OCI-LY7 (cell line): Measurements from ENCODE around the gene PLA1A. TPM values are rescaled to one million over a fixed set of nuclear protein-coding genes. Genes with fewer than 3 reads are reported as not detected.

Experiments
- BruUV-seq: library from RNA; stranded (reverse); fragments of 400-500 nt; replicated peaks from 2 replicates; lab custom pipeline; 2021; lab: Mats Ljungman, UMichigan
- CTCF ChIA-PET: fragments of 300-600 bp; sonication (Branson Sonifier 250); formaldehyde crosslinking; loops from one replicate; lab custom pipeline; 2022; ENCODE audit warnings: antibody characterized with exemption; ENCODE audit not compliant: unreplicated experiment; lab: Charles Lee
- POLR2A ChIA-PET: fragments of 300-600 bp; sonication (Branson Sonifier 250); formaldehyde crosslinking; loops from one replicate; lab custom pipeline; 2022; ENCODE audit warnings: antibody characterized with exemption; lab: Charles Lee
- DNase-seq: peaks from one replicate; pipeline ENCODE4 v3.0.0-alpha.2; 2015; ENCODE audit warnings: low spot score
- H2AFZ ChIP-seq: fragments of 200-600 bp; sonication (generic), shearing (Covaris generic); 2 replicates; pipeline ENCODE4 v1.6.1; 2014; ENCODE audit warnings: mild to moderate bottlenecking, antibody characterized with exemption, low read length, moderate library complexity
- H3K27ac ChIP-seq: fragments of 200-600 bp; sonication (generic); 2 replicates; pipeline ENCODE4 v1.5.1; 2014; ENCODE audit warnings: mixed run types, low read depth, mild to moderate bottlenecking, moderate library complexity, low read length, inconsistent platforms; ENCODE audit not compliant: poor library complexity, severe bottlenecking
- H3K36me3 ChIP-seq: fragments of 200-600 bp; sonication (generic); 2 replicates; pipeline ENCODE4 v1.6.1; 2014; ENCODE audit warnings: mild to moderate bottlenecking, antibody characterized with exemption, low read length, moderate library complexity, mixed read lengths; ENCODE audit not compliant: insufficient read depth
- H3K4me1 ChIP-seq: fragments of 200-600 bp; sonication (generic); 2 replicates; pipeline ENCODE4 v1.5.1; 2014; ENCODE audit warnings: mild to moderate bottlenecking, low read length; ENCODE audit not compliant: insufficient read depth, poor library complexity, severe bottlenecking
- H3K4me2 ChIP-seq: fragments of 200-600 bp; sonication (generic); 2 replicates; pipeline ENCODE4 v1.6.1; 2014; ENCODE audit warnings: mild to moderate bottlenecking, low read length
- H3K4me3 ChIP-seq: fragments of 200-600 bp; sonication (generic); 2 replicates; pipeline ENCODE4 v1.5.1; 2014; ENCODE audit warnings: mild to moderate bottlenecking, low read depth, low read length; ENCODE audit not compliant: poor library complexity, severe bottlenecking
- H3K79me2 ChIP-seq: fragments of 200-600 bp; sonication (generic); 2 replicates; pipeline ENCODE4 v1.6.1; 2016; ENCODE audit warnings: low read depth, mild to moderate bottlenecking, low read length, moderate library complexity, mixed read lengths; ENCODE audit not compliant: insufficient read depth
- H3K9me2 ChIP-seq: fragments of 200-600 bp; sonication (generic); 2 replicates; pipeline ENCODE4 v1.6.1; 2016; ENCODE audit warnings: mild to moderate bottlenecking, low read length, mixed read lengths; ENCODE audit not compliant: insufficient read depth
- H3K9me3 ChIP-seq: fragments of 200-600 bp; sonication (generic); 2 replicates; pipeline ENCODE4 v1.6.1; 2014; ENCODE audit warnings: mild to moderate bottlenecking, mixed run types, low read length, mixed read lengths
- H4K20me1 ChIP-seq: fragments of 200-600 bp; sonication (generic); 2 replicates; pipeline ENCODE4 v1.6.1; 2014; ENCODE audit warnings: mild to moderate bottlenecking, antibody characterized with exemption, low read length, moderate library complexity, mixed read lengths; ENCODE audit not compliant: insufficient read depth
- EZH2phosphoT487 ChIP-seq: fragments of 200-600 bp; sonication (generic); IDR thresholded peaks from 2 replicates; pipeline ENCODE4 v1.6.1; 2018; ENCODE audit warnings: low read depth, borderline replicate concordance, mild to moderate bottlenecking, mixed run types, antibody characterized with exemption, low read length, moderate library complexity, mixed read lengths
- intact Hi-C: fragments of 100-400 bp; cut with micrococcal nuclease; formaldehyde crosslinking; loops from one replicate; pipeline ENCODE4 v1.10.0; 2022; ENCODE audit not compliant: unreplicated experiment
- total RNA-seq, 2 experiments: library from RNA; depleted of rRNA in 1 of 2; stranded (reverse); fragments of >200 nt in 1 of 2; shearing (Covaris generic) in 1 of 2; gene quantifications; 2 replicates each; pipeline ENCODE4 v1.2.3, GENCODE V29; 2014 to 2022
- TF ChIP-seq, protein P1 (sequence below): fragments of 200-600 bp; sonication (generic); conservative IDR thresholded peaks from 2 replicates; pipeline ENCODE4 v1.5.1; 2014; ENCODE audit warnings: mild to moderate bottlenecking, antibody characterized with exemption, low read length, moderate library complexity, mixed read lengths

Gene PLA1A
- total RNA-seq, 2 experiments from 2014 or later, result not detected

DNA sequence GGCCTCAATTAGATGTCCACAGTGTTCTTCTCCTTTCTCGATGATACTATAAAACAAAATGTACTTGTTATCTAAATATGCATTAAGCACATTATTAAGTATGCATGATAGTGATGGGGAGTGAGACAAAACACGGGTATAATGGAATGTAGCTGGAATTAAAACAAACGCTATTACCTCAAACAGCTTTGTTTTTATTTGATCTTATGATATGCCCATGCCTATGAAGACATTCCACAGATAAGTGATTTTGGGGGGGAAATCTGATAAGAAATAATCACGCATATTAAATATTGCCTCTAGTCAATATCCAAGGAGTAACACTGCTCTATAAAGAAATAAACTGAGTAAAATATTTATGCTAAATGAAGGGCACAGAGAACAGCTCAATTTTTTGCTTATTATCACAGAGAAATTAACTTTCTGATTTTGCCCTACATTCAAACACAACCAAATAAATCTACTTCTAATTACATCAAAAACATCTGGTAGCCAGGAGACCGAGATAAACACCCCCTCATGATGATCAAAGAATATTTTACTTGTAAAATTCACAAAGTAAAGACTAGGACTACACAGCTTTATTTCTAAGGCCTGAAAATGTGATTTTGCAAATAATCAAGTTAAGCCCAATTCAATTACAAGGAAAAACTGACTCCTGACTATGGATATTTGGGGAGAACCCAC lies 77.6 kb downstream of the PLA1A start:
- H4K20me1 ChIP-seq, result peaks cover 15% of the 10 kb centered on the region; the same call in 1 of the 2 replicates
- no peak overlapping the region for H2AFZ ChIP-seq
- peak overlapping the region; percentile 87 for H3K4me3 ChIP-seq
- ChIA-PET POLR2A (interaction anchor here (0.7 to 1.4 kb wide), 10 partner anchors 8 to 1836 kb away, joined by 3 to 7 read pairs (median 4); partner anchors contain the start of gene TIMMDC1), CTCF (interaction anchor here (1.4 to 1.9 kb wide), 2 partner anchors 20 to 434 kb away, joined by 3 to 4 read pairs; no protein-coding TSS in a partner anchor)
- intact Hi-C loops, result loop anchor here (5.0 to 10.0 kb wide), 2 partner anchors 431 to 672 kb away; partner anchors contain the start of genes B4GALT4 and LRRC58
- H3K4me2 ChIP-seq, result peak overlapping the region; percentile 90
- DNase-seq, result no peak
- peaks cover 21% of the 10 kb centered on the region for H3K79me2 ChIP-seq
- H3K9me2 ChIP-seq, result no peaks in the 10 kb centered on the region
- no peak for TF ChIP-seq EZH2phosphoT487
- TF ChIP-seq, protein P1, sequence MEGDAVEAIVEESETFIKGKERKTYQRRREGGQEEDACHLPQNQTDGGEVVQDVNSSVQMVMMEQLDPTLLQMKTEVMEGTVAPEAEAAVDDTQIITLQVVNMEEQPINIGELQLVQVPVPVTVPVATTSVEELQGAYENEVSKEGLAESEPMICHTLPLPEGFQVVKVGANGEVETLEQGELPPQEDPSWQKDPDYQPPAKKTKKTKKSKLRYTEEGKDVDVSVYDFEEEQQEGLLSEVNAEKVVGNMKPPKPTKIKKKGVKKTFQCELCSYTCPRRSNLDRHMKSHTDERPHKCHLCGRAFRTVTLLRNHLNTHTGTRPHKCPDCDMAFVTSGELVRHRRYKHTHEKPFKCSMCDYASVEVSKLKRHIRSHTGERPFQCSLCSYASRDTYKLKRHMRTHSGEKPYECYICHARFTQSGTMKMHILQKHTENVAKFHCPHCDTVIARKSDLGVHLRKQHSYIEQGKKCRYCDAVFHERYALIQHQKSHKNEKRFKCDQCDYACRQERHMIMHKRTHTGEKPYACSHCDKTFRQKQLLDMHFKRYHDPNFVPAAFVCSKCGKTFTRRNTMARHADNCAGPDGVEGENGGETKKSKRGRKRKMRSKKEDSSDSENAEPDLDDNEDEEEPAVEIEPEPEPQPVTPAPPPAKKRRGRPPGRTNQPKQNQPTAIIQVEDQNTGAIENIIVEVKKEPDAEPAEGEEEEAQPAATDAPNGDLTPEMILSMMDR, result no peak
- H3K27ac ChIP-seq, result no peak overlapping the region
- peaks cover 22% of the 10 kb centered on the region for H3K4me1 ChIP-seq
- H3K36me3 ChIP-seq, result peaks cover 54% of the 10 kb centered on the region
- BruUV-seq, result no TSS peak
- H3K9me3 ChIP-seq, result no peaks in the 10 kb centered on the region

DNA sequence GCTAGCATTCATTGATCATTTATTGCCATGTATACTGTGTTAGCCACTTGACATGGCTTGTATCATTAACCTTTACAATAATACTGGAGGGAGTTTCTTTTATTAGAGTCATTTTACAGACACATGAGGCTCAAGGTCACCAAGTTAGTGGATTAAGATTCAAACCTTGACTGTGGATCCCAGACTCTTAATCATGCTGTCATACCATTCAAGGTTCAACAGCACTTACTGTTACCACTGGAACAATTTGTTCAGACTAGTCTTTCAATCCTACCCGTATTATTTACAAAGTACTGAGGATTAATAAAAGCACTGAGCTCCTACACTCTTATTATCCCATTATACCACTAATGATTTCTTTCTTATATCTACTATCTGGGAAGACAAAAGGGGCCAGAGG lies 78.3 kb downstream of the PLA1A start:
- ChIA-PET CTCF (interaction anchor here (0.5 to 1.9 kb wide), 3 partner anchors 19 to 1005 kb away, joined by 3 to 4 read pairs (median 3); no protein-coding TSS in a partner anchor), POLR2A (interaction anchor here (0.7 to 1.6 kb wide), 11 partner anchors 9 to 427 kb away, joined by 3 to 8 read pairs (median 4); partner anchors contain the start of gene TIMMDC1)
- H2AFZ ChIP-seq, result no peak overlapping the region
- no peak for DNase-seq
- peak overlapping the region; percentile 87 for H3K4me3 ChIP-seq
- H3K36me3 ChIP-seq, result peaks cover 47% of the 10 kb centered on the region
- H3K4me2 ChIP-seq, result peak overlapping the region; percentile 90
- H3K27ac ChIP-seq, result no peak overlapping the region
- intact Hi-C loops, result loop anchor here (5.0 to 10.0 kb wide), 2 partner anchors 431 to 671 kb away; partner anchors contain the start of genes B4GALT4 and LRRC58
- no peaks in the 10 kb centered on the region for H3K9me3 ChIP-seq
- no peaks in the 10 kb centered on the region for H3K9me2 ChIP-seq
- no peak for TF ChIP-seq EZH2phosphoT487
- TF ChIP-seq, protein P1, result no peak
- peaks cover 25% of the 10 kb centered on the region for H3K4me1 ChIP-seq
- no TSS peak for BruUV-seq
- H3K79me2 ChIP-seq, result peaks cover 21% of the 10 kb centered on the region
- H4K20me1 ChIP-seq, result peaks cover 15% of the 10 kb centered on the region; the same call in 1 of the 2 replicates
